HG03457 (cell line): ENCODE data around the gene RITA1.
A peak's percentile ranks its signal among the peaks of the same experiment; 100 is the strongest.
"Not testable (repeated sequence)": the region's sequence is repeated elsewhere in the genome, so short reads cannot be mapped to it uniquely, and the experiment has no call there.

Experiments
- ATAC-seq: cut with Tn5 transposase; IDR thresholded peaks from one replicate; pipeline ENCODE4 v1.9.1; 2021; ENCODE audit warnings: moderate number of reproducible peaks; ENCODE audit not compliant: unreplicated experiment

Gene RITA1, protein sequence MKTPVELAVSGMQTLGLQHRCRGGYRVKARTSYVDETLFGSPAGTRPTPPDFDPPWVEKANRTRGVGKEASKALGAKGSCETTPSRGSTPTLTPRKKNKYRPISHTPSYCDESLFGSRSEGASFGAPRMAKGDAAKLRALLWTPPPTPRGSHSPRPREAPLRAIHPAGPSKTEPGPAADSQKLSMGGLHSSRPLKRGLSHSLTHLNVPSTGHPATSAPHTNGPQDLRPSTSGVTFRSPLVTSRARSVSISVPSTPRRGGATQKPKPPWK

DNA sequence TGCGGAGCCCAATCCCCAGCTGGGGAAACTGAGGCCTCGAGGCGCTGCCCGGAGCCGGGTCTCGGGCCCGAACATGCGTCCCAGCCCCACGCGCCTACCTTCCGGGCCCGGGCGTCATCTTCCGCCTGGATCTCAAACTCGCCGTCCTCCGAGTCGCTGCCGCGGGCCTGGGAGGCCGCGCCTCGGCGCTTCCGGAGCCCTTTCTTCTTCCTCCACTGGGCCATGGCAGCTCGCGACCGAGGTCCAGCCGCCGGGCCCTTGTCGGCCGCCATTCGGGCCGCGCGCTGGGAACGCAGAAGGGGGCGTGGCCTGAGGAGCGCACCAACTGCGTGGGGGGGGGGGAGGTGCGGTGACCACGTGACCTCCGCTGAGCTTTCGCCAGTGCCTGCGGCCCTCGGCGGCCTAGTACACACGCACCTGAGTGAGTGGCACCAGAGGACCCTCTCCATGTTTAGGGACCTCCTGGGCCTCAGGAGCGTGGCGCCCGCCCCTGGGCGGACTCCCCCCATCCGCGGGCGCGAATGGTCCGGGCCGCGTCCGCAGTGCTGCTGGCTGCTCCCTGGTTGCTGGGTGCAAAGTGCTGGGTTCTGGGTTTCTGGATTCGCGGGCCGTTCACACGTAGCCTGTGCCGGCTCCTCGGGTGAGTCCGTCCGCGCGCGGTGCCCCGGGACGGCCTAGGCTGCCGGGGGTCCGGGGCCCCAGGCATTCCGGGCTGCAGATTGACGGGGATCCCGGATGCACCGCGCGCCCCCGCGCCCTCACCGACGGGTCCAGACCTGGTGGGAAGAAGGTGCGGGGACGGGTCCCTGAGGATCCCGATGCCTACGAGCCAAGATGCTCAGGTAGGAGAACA, at the start of gene RITA1, which contains the start of gene DDX54:
RITA1 (plus strand) TSS at position 542 of the 853 bp plus-strand sequence. CDS start 1,026 bp downstream, outside the sequence.
DDX54 (minus strand) TSS at position 299 of the 853 bp plus-strand sequence; CDS start at position 272, 27 bp downstream.
- ATAC-seq = peak; percentile 42

DNA sequence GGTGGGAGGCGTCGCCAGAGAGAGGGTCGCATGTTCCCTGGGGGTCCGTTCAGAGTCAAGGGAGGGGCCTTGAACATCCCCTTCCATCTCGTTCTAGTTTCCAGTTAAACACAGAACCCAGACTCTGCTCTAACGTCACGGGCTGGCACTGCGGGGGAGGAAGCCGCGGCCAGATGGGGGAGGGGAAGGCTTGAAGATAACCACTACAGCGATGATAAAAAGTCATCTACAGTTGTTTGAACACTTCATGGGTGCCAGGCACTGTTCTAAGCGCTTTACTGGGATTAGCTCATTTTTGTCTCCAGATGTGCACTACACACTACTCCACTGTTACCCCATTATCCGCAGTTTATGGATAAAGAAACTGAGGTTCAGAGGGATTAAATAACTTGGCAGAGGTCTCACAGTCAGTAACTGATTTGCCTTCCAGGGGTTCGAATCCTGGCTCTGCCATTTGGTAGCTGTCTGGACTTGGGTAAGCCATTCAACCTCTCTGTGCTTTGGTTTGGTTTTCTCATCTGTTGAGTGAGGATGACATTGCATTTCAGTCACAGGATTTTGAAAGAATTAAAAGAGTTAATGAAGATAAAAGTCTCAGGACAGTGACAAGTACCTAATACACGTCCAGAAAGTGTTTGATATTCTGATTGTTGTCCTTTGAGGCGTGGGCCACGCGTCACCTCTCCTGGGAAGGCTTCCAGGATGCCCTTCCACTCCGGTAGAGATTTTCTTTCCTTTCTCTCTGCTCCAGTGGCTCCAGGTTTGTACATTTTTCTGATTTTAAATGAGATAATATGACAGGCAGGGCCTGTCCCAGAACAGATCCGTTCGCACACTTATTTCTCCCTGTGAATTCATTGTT, 49.2 kb upstream of the RITA1 start:
- no peak for ATAC-seq

DNA sequence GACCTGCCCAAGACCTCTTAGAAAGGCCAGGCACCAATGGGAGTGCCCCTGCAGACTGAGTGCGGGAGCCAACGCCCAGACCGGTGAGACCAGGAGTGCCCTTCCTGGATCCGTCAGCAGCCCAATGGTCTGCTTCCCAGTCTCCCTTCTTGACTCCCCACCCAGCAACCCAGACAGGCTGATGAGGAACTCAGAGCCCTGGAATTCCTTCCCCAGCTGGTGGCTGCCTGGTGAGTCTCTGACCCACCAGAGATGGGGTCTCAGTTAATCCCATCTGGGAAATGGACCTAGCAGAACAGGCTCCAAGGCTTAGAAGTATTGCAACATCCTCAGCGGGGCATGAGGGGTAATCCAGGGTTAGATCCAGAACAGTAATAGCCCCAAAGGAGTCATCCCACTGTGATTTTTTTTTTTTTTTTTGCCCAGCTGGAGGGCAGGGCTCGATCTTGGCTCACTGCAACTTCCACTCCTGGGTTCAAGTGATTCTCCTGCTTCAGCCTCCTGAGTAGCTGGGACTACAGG, 48.5 kb upstream of the RITA1 start:
- ATAC-seq = no peak

DNA sequence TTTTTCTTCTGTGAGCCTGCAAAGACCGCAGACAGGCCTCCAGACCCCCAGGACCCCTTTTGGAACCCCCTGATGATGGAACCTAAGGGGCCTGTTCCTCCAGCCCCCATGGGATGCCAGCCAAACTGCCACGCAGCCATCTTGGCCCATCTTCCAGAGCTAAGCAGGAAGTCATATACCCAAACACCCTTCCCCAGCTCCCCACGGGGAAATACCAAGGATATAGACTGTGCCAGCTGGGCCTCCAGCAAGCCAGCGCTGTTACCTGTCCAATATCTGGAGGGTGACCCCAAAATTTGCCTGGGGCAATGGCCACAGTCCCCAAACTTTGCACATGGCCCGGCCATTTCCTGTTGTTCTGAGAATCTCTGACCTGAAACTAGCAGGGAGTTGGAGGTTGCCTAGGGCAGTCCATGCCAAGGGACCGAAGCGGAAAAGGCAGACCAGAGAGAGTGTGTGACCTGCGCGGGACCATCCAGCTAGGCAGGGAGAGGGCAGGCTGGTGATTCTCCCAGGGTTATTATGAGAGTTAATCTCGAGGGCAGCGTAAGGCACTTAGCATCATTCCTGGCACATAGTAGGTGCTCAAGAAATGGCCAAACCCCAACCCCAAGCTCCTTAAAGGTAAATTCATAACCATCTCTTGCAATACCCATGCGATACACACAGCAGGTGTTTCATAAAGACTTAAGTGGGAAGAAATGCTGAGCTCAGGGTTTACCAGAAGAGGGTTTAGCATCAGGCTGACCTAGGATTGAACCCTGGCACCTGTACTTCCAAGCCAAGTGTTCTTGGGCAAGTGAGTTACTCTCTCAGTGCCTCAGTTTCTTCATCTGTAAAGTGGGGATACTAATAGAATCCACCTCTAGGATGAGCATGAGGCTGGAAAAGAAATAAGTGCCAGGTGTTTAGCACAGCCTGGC, 47.4 kb upstream of the RITA1 start:
- no peak for ATAC-seq

DNA sequence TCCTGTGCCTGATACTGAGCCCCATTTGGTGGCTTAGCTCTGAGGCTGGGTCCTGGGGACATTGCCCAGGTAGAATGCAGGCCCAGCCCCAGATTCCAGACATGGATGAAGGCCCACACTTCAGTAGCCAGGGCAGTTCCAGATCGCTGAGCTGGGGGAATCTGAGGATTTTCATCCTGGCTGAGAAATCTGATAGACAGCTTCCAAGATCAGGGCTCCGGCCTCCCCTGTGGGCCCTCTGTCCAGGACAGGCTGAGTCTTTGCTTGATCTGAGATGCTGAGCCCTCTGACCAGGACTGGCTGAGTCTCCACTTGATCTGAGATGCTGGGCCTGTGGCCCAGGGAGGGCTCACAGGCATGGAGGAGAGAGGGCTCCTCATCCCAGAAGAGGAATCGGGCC, 46.7 kb upstream of the RITA1 start:
- no peak for ATAC-seq

DNA sequence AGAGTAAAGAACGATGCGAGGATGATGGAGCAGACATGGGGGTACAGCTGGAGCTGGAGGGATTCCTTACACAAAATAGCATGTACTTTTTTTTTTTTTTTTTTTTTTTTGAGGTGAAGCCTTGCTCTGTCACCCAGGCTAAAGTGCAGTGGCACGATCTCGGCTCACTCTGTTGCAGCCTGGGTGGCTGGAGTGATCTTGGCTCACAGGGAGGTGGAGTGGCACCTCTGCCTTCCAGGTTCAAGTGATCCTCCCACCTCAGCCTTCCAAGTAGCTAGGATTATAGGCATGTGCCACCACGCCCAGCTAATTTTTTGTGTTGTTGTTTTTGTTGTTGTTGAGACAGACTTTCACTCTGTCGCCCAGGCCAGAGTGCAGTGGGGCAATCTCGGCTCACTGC, 44.8 kb upstream of the RITA1 start:
- no peak for ATAC-seq

DNA sequence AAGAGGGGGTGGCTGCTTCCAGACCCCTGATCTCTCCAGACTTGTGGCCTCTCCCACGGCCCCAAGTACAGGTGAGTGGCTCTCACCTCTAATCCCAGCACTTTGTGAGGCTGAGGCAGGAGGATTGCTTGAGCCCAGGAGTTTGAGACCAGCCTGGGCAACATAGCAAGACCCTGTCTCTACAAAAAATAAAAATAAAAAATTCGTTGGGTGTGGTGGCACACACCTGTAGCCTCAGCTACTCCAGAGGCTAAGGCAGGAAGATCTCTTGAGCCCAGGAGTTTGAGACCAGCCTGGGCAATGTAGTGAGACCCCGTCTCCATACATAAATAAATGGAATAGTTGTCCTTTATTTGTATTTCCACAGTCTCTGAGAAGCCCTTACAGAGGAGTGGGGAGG, 43.8 kb upstream of the RITA1 start:
- not testable (repeated sequence) for ATAC-seq

DNA sequence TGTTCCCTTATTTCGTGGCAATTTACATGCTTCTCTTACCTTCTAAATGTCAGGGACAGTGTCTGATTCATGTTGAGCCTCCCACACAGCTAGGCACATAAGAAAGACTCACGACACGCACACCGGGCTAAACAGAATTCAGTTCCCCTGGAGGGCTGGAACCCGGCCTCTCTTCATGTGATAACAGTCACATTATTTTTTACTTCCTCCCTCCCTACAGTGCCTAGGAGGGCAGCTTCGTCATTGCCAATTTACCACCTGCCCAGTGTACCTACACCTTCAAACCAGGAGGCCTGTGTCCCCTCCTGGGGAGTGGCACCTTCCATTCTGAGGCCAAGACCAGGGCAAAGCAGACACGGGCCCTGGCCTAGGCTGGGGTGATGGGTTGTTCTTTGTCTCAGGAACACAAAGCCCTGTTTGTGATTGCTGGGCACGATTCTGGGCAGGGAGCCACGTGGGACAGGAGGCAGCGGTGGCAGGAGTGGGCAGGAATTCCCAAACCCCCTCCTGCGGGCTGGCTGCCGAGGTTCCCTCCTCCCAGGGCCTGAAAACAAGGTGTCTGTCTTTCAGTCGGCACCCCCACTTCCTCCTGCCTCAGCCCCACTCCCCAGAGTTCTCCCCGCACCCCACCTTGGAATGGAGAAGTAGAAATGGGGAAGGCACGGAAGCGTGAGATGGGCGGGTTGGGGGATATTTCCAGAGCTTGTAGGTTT, 43.2 kb upstream of the RITA1 start:
- ATAC-seq = no peak

DNA sequence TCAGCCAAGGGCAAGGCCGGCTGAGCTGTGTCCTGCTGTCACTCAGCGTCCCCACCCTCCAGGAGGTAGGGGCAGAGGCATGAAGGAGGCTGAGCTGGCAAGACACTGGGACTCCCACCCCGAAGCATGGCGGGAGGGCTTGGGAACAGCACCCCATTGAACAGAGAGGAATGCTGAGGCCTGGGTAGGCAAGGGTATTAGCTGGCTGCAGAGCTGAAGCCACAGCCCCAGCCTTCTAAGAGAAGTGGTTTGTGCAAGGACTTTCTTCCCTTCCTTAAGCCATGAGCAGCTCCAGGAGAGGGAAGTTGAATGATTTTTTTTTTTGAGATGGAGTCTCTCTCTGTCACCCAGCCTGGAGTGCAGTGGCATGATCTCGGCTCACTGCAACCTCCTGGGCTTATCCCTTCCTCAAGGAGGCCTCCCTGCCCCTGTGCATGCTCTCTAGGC, 42.6 kb upstream of the RITA1 start:
- no peak for ATAC-seq

DNA sequence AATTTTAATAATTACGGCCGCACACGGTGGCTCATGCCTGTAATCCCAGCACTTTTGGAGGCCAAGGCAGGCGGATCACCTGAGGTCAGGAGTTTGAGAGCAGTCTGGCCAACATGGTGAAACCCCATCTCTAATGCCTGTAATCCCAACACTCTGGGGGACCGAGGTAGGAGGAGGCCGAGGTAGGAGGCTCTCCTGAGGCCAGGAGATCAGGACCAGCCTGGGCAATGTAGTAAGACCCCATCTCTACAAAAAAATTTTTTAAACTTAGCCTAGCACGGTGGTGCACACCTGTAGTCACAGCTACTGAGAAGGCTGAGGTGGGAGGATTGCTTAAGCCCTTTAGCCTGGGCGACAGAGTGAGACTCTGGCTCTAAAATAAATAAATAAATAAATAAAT, 41.6 kb upstream of the RITA1 start:
- ATAC-seq = no peak

DNA sequence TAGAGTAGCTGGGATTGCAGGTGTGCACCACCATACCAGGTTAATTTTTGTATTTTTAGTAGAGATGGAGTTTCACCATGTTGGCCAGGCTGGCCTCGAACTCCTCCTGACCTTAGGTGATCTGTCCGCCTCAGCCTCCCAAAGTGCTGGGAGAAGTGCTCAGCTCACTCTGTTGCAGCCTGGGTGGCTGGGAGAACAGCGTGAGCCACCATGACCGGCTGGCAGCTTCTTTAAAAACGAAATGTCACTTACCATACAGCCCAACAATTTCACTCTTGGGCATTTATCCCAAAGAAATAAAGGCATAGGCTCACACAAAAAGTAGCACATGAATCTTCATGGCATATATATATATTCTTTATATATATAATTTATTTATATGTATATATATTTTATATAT, 40.7 kb upstream of the RITA1 start:
- ATAC-seq = no peak

DNA sequence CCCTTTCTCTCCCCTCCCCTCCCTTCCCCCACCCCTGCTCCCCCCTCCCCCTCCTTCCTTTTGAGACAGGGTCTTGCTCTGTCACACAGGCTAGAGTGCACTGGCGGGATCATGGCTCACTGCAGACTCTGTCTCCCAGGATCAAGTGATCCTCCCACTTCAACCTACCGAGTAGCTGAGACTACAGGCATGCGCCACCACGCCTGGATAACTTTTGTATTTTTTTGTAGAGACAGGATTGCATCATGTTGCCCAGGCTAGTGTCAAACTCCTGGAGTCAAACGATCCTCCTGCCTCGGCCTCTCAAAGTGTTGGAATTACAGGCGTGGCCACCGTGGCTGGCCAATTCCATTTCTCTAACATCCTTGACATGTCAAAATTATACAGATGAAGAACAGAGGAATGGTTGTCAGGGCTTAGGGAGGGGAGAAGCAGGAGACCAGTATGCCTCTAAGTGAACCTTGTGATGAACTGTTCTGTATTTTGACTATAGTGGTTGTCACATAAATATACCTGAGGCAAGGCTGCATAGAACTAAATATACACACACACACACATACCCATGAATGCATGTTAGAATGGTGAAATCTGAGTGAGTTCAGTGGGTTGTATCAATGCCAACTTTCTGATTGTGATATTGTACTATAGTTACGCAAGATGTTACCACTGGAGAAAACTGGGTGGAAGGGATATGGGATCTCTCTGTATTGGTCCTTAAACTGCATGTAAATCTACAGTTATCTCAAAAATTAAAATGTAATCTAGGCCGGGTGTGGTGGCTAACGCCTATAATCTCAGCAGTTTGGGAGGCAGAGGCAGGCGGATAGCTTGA, 39.6 kb upstream of the RITA1 start:
- ATAC-seq = no peak

DNA sequence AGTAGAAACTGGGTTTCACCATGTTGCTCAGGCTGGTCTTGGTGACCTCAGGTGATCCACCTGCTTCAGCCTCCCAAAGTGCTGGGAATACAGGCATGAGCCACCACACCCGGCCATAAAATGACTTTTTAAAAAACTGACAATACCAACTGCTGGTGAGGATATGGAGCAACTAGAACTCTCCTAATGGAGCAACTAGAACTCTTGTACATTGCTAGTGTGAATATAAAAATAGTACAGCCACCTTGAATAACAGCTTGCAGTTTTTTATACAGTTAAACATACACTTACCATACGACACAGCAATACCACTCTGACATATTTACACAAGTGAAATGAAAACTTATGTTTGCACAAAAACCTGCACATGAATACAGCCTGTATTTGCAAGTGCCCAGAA, 38.5 kb upstream of the RITA1 start:
- no peak for ATAC-seq

DNA sequence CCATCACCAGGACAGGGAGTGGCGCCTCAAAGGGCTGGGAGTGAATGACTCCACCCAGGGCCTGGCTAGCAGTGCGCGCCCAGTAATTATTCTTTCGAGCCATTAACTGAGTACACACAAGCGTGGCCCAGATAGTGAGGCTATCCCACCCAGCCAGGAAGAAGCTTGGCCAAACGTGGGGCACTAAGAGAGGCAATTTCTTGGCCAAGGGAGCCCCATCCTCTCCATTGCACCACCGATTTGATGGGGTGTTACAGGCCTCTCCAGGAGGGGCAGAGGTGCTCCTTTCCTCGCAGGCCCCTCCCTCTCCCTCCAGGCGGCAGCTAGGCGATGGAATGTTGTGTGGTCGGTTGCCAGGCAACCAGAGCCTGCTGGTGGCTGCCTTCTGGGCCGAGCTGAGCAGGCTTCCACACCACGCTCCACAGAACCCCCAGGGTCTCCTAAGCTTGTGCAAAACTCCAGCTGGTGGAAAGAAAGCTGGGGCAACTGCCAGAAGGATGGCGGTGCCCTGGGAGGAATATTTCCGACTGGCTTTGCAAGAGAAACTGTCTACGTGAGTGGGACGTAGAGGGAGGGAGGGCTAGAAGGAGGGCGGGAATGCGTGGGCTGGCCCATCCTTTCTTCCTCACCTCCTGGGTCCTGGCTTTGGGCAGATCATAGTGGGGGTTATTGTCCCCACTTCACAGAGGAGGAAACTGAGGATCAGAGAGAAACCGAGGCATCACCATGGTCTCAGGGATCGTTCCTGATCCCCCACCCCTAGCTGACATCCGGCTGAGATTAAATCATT, 36.0 kb upstream of the RITA1 start, which contains the start of gene CFAP73:
CFAP73 (plus strand) TSS at position 364 of the 790 bp plus-strand sequence; CDS start at position 498, 134 bp downstream.
- ATAC-seq = no peak

DNA sequence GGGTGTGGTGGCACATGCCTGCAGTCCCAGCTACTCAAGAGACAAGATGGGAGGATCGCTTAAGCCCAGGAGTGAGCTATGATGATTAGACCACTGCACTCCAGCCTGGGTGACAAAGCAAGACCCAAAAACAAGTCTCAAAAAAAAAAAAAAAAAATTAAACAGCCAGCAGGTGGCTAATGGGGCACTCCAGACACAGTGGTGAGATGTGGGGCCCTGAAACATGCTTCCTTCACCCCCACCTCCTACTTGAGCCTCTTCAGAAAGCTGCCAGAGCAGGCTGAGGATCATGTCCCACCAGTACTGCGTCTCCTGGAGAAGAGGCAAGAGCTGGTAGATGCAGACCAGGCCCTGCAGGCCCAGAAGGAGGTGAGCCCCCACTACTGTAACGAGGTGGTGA, 33.9 kb upstream of the RITA1 start:
- ATAC-seq = no peak

DNA sequence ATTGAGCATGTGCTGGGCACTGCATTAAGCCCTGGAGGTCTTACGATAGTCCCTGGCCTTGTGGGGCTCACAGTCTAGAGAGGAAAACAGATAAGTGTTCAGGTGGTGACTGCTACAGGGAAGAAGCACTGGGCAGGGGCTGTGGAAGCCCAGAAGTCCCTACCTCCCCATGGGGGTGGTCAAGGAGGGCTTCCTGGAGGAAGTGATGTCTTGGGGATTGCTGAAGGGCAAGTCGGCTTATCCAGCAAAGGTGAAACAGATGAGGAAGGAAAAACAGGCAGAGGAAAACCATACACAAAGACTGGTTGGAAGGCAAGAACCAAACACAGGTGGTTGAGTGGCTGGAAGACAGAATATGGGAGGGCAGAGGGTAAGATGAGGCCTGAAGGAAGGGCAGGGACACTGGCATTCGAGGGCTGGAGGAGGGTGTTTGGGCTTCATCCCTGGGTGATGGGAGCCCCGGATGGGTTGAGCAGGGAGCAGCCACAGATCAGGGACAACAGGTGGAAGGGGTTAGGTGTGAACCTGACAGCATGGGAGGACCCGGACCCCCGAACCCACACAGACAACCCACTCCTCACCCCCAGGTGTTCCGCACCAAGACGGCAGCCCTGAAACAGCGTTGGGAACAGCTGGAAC, 33.2 kb upstream of the RITA1 start:
- no peak for ATAC-seq
